ENCODE measurements around the gene UBL4A. TPM values are rescaled to one million over a fixed set of nuclear protein-coding genes. Genes with fewer than 3 reads are reported as not detected.

Gene UBL4A
- total and polyA plus RNA-seq, 2 of the 13 experiments (the other 11 are each of a cell fraction or from before 2014, with no cell fraction given): 16.8 to 25.5 TPM

DNA sequence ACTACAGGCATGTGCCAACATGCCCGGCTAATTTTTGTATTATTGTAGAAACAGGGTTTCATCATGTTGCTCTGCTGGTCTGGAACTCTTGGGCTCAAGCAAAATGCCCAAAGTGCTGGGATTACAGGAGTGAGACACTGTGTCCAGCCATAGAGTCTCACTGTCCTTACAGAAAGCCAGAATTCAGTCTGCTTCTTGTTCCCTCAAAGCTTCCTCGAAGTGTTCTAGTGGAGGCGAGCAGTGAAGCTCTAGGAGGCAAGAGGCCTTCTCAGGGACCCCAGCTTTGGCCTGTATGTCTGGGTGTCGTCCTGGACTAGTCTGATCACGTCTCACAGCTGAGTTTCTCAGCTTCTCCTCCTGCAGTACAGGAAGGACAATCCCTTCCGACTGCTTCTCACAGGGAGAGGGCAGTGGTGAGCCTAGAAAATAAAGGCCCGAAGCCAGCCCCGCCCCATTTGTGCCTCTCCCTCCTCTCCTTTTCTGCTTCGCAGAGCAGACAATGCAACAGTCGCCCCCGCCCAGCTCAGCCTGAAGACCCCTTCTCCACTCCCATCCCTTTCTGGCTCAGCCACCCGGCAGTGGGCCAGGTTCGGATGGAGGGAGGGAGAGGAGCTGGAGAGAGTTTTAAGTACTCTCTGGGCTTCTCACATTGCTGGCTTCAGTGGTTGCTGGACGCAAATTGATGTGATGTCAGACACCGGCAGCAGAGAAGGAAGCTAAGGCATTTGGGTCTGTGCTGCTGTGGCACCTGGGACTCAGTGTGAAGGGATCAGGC is 40.7 kb upstream of the UBL4A start:
- in situ Hi-C loops (cut with HindIII; ENCODE audit: extremely low pct_ligation_motif_present, low pct_unique_long_range_greater_than_20kb) (loop anchor here (25.0 kb wide), 1 partner anchor 115 kb away; the partner anchor contains the start of genes DNASE1L1 and TAFAZZIN), intact Hi-C loops (cut with micrococcal nuclease; ENCODE audit: unreplicated experiment) (no loop called here)
- POLR2A ChIA-PET: interaction anchor here (0.7 to 6.0 kb wide), 11 partner anchors 10 to 154 kb away, joined by 3 to 38 read pairs (median 5); partner anchors contain the start of genes ATP6AP1, FAM3A, PLXNA3 and RPL10
- H3K9ac ChIP-seq (ENCODE audit: insufficient read depth, low read depth, low read length): peak overlapping the region; percentile 65
- peak; percentile 78 for ATAC-seq
- H3K9me3 ChIP-seq (ENCODE audit: low read length): no peaks in the 10 kb centered on the region
- H3K4me3 ChIP-seq (replicated peaks in 1 of 3; ENCODE audit: insufficient read depth in 1 of 3, low read depth in 2 of 3, low read length in 3 of 3): peak overlapping the region; percentile 37 to 63 (median 40); a peak in 5 of 6 replicates
- peak overlapping the region; percentile 88 for H3K4me2 ChIP-seq (ENCODE audit: low read depth, low read length)
- no peaks in the 10 kb centered on the region for H3K36me3 ChIP-seq (replicated peaks in 1 of 2; ENCODE audit: control insufficient read depth in 1 of 2, insufficient read depth in 2 of 2, low read length in 2 of 2)
- FAIRE-seq: peak; percentile 87
- no peaks in the 10 kb centered on the region for H3K27me3 ChIP-seq (ENCODE audit: control insufficient read depth in 1 of 2, insufficient read depth in 2 of 2, low read length in 2 of 2)
- H3K79me2 ChIP-seq (ENCODE audit: insufficient read depth, low read length): no peaks in the 10 kb centered on the region
- WGBS (ENCODE audit: low lambda C conversion rate): 15% methylated on average over 3 of the region's 15 CpGs
- H3K27ac ChIP-seq (ENCODE audit: extremely low read length, insufficient read depth, low read length): peak overlapping the region; percentile 63
- peaks cover 62% of the 10 kb centered on the region for H3K4me1 ChIP-seq (ENCODE audit: insufficient read depth, low read length)
- BruUV-seq (replicated peaks): no TSS peak
- no peaks in the 10 kb centered on the region for H4K20me1 ChIP-seq (ENCODE audit: insufficient read depth, low read length)
- CTCF ChIA-PET (ENCODE audit: low intra/inter-chr PET ratio, low total read pairs): no interaction called here
- peak overlapping the region; percentile 54 for H2AFZ ChIP-seq (ENCODE audit: low read length)
- DNase-seq (ENCODE audit: low spot score): peak; percentile 56
- TF ChIP-seq ZNF615 (CRISPR knock-in tag; IDR thresholded peaks at IDR 0.05; ENCODE audit: borderline replicate concordance) (no peak), NFIC (IDR thresholded peaks at IDR 0.05; ENCODE audit: low read length) (no peak), GATAD1 (CRISPR knock-in tag; IDR thresholded peaks at IDR 0.05) (no peak), ZNF30 (CRISPR knock-in tag; IDR thresholded peaks at IDR 0.05) (no peak), NFKB2 (CRISPR knock-in tag; IDR thresholded peaks at IDR 0.05; ENCODE audit: borderline replicate concordance) (no peak), ZNF816 (CRISPR knock-in tag; IDR thresholded peaks at IDR 0.05; ENCODE audit: borderline replicate concordance) (no peak), SMC3 (IDR thresholded peaks at IDR 0.05; ENCODE audit: low read length) (peak; percentile 29; the same call in 1 of the 2 replicates)
- TF ChIP-seq, protein P1, sequence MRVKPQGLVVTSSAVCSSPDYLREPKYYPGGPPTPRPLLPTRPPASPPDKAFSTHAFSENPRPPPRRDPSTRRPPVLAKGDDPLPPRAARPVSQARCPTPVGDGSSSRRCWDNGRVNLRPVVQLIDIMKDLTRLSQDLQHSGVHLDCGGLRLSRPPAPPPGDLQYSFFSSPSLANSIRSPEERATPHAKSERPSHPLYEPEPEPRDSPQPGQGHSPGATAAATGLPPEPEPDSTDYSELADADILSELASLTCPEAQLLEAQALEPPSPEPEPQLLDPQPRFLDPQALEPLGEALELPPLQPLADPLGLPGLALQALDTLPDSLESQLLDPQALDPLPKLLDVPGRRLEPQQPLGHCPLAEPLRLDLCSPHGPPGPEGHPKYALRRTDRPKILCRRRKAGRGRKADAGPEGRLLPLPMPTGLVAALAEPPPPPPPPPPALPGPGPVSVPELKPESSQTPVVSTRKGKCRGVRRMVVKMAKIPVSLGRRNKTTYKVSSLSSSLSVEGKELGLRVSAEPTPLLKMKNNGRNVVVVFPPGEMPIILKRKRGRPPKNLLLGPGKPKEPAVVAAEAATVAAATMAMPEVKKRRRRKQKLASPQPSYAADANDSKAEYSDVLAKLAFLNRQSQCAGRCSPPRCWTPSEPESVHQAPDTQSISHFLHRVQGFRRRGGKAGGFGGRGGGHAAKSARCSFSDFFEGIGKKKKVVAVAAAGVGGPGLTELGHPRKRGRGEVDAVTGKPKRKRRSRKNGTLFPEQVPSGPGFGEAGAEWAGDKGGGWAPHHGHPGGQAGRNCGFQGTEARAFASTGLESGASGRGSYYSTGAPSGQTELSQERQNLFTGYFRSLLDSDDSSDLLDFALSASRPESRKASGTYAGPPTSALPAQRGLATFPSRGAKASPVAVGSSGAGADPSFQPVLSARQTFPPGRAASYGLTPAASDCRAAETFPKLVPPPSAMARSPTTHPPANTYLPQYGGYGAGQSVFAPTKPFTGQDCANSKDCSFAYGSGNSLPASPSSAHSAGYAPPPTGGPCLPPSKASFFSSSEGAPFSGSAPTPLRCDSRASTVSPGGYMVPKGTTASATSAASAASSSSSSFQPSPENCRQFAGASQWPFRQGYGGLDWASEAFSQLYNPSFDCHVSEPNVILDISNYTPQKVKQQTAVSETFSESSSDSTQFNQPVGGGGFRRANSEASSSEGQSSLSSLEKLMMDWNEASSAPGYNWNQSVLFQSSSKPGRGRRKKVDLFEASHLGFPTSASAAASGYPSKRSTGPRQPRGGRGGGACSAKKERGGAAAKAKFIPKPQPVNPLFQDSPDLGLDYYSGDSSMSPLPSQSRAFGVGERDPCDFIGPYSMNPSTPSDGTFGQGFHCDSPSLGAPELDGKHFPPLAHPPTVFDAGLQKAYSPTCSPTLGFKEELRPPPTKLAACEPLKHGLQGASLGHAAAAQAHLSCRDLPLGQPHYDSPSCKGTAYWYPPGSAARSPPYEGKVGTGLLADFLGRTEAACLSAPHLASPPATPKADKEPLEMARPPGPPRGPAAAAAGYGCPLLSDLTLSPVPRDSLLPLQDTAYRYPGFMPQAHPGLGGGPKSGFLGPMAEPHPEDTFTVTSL (CRISPR knock-in tag; IDR thresholded peaks at IDR 0.05; ENCODE audit: borderline replicate concordance): no peak
- TF ChIP-seq, protein P2, sequence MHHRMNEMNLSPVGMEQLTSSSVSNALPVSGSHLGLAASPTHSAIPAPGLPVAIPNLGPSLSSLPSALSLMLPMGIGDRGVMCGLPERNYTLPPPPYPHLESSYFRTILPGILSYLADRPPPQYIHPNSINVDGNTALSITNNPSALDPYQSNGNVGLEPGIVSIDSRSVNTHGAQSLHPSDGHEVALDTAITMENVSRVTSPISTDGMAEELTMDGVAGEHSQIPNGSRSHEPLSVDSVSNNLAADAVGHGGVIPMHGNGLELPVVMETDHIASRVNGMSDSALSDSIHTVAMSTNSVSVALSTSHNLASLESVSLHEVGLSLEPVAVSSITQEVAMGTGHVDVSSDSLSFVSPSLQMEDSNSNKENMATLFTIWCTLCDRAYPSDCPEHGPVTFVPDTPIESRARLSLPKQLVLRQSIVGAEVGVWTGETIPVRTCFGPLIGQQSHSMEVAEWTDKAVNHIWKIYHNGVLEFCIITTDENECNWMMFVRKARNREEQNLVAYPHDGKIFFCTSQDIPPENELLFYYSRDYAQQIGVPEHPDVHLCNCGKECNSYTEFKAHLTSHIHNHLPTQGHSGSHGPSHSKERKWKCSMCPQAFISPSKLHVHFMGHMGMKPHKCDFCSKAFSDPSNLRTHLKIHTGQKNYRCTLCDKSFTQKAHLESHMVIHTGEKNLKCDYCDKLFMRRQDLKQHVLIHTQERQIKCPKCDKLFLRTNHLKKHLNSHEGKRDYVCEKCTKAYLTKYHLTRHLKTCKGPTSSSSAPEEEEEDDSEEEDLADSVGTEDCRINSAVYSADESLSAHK (CRISPR knock-in tag; IDR thresholded peaks at IDR 0.05; ENCODE audit: borderline replicate concordance): no peak
- TF ChIP-seq, protein P3, sequence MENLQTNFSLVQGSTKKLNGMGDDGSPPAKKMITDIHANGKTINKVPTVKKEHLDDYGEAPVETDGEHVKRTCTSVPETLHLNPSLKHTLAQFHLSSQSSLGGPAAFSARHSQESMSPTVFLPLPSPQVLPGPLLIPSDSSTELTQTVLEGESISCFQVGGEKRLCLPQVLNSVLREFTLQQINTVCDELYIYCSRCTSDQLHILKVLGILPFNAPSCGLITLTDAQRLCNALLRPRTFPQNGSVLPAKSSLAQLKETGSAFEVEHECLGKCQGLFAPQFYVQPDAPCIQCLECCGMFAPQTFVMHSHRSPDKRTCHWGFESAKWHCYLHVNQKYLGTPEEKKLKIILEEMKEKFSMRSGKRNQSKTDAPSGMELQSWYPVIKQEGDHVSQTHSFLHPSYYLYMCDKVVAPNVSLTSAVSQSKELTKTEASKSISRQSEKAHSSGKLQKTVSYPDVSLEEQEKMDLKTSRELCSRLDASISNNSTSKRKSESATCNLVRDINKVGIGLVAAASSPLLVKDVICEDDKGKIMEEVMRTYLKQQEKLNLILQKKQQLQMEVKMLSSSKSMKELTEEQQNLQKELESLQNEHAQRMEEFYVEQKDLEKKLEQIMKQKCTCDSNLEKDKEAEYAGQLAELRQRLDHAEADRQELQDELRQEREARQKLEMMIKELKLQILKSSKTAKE (CRISPR knock-in tag; IDR thresholded peaks at IDR 0.05; ENCODE audit: borderline replicate concordance): no peak
- TF ChIP-seq, protein P4, sequence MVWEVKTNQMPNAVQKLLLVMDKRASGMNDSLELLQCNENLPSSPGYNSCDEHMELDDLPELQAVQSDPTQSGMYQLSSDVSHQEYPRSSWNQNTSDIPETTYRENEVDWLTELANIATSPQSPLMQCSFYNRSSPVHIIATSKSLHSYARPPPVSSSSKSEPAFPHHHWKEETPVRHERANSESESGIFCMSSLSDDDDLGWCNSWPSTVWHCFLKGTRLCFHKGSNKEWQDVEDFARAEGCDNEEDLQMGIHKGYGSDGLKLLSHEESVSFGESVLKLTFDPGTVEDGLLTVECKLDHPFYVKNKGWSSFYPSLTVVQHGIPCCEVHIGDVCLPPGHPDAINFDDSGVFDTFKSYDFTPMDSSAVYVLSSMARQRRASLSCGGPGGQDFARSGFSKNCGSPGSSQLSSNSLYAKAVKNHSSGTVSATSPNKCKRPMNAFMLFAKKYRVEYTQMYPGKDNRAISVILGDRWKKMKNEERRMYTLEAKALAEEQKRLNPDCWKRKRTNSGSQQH (CRISPR knock-in tag; IDR thresholded peaks at IDR 0.05; ENCODE audit: low read depth): no peak
